SK-N-MC (cell line): ENCODE measurements around the gene NR2F2.

Source experiments
- DNase-seq: peaks from one replicate; pipeline ENCODE4 v3.0.0-alpha.2; 2011; ENCODE audit warnings: low read depth, low spot score
- H3K27ac ChIP-seq: fragments of 200-600 bp; sonication (generic); 2 replicates; pipeline ENCODE4 v1.5.1; 2016; ENCODE audit warnings: mixed run types
- H3K36me3 ChIP-seq: fragments of 200-600 bp; sonication (generic); 2 replicates; pipeline ENCODE4 v1.6.1; 2017; ENCODE audit warnings: antibody characterized with exemption, low read length, mixed read lengths; ENCODE audit not compliant: insufficient read depth
- H3K4me3 ChIP-seq: fragments of 200-600 bp; sonication (generic); 2 replicates; pipeline ENCODE4 v1.5.1; 2016
- H3K9ac ChIP-seq: fragments of 200-600 bp; sonication (generic); 2 replicates; pipeline ENCODE4 v1.8.0; 2017; ENCODE audit warnings: mixed run types, mixed read lengths; ENCODE audit not compliant: insufficient read length
- H3K9me3 ChIP-seq: fragments of 200-600 bp; sonication (generic); 2 replicates; pipeline ENCODE4 v1.6.1; 2017; ENCODE audit warnings: low read depth, mild to moderate bottlenecking, antibody characterized with exemption, low read length, moderate library complexity, mixed read lengths
- EZH2 ChIP-seq: fragments of 200-600 bp; sonication (generic); IDR thresholded peaks from one replicate; pipeline ENCODE4 v1.6.1; 2017; ENCODE audit warnings: antibody characterized with exemption
- FOXP2 ChIP-seq: optimal IDR thresholded peaks from 2 replicates; pipeline ENCODE3; 2011; ENCODE audit warnings: mild to moderate bottlenecking, moderate library complexity; ENCODE audit not compliant: insufficient read depth; ENCODE audit errors: extremely low read length, control extremely low read depth
- POLR2AphosphoS5 ChIP-seq: IDR thresholded peaks from 2 replicates; pipeline ENCODE4 v1.6.1; 2012; ENCODE audit warnings: mild to moderate bottlenecking, low read depth, low read length, borderline replicate concordance

NR2F2 gene

GRCh38 chr15:96353416-96353929, 23.0 kb downstream of the NR2F2 start:
- no peak for DNase-seq
- H3K9me3 ChIP-seq: no peaks in the 10 kb centered on the region
- no peak overlapping the region for H3K9ac ChIP-seq
- no peak overlapping the region for H3K4me3 ChIP-seq
- H3K27ac ChIP-seq: no peak overlapping the region
- TF ChIP-seq EZH2 (no peak), FOXP2 (no peak), POLR2AphosphoS5 (no peak)
- no peaks in the 10 kb centered on the region for H3K36me3 ChIP-seq

- no peak for DNase-seq
- no peaks in the 10 kb centered on the region for H3K36me3 ChIP-seq
- peak overlapping the region; percentile 45 for H3K9ac ChIP-seq
- TF ChIP-seq EZH2: no peak
- TF ChIP-seq POLR2AphosphoS5: no peak
- TF ChIP-seq FOXP2: no peak
- H3K4me3 ChIP-seq: peak overlapping the region; percentile 70
- H3K27ac ChIP-seq: no peak overlapping the region
- H3K9me3 ChIP-seq: no peaks in the 10 kb centered on the region
Observed at GRCh38 chr15:96353930-96354730, 23.6 kb downstream of the NR2F2 start.

- peak overlapping the region; percentile 27 for H3K27ac ChIP-seq
- H3K36me3 ChIP-seq: no peaks in the 10 kb centered on the region
- H3K9me3 ChIP-seq: no peaks in the 10 kb centered on the region
- H3K9ac ChIP-seq: peak overlapping the region; percentile 2
- H3K4me3 ChIP-seq: peak overlapping the region; percentile 70
- DNase-seq: no peak
- TF ChIP-seq POLR2AphosphoS5: no peak
- TF ChIP-seq EZH2: no peak
- TF ChIP-seq FOXP2: no peak
Observed at GRCh38 chr15:96354731-96355567, 24.4 kb downstream of the NR2F2 start.

- TF ChIP-seq FOXP2 (no peak), EZH2 (no peak), POLR2AphosphoS5 (no peak)
- DNase-seq: no peak
- H3K4me3 ChIP-seq: no peak overlapping the region; the same call in 1 of the 2 replicates
Observed at GRCh38 chr15:96355568-96356187, 25.2 kb downstream of the NR2F2 start.

GRCh38 chr15:96356494-96357455, 26.3 kb downstream of the NR2F2 start:
- Histone ChIP-seq H3K27ac (no peak overlapping the region), H3K36me3 (no peaks in the 10 kb centered on the region), H3K9ac (peak overlapping the region; percentile 58), H3K9me3 (no peaks in the 10 kb centered on the region), H3K4me3 (peak overlapping the region; percentile 90)
- no peak for DNase-seq
- no peak for TF ChIP-seq FOXP2
- no peak for TF ChIP-seq EZH2

More at GRCh38 chr15:96355568-96356187, 25.2 kb downstream of the NR2F2 start:
- no peak overlapping the region for H3K9ac ChIP-seq
- no peaks in the 10 kb centered on the region for H3K36me3 ChIP-seq
- H3K27ac ChIP-seq: no peak overlapping the region
- H3K9me3 ChIP-seq: no peaks in the 10 kb centered on the region

GRCh38 chr15:96358001-96358801, 27.7 kb downstream of the NR2F2 start:
- H3K9me3 ChIP-seq: no peaks in the 10 kb centered on the region
- H3K4me3 ChIP-seq: no peak overlapping the region
- TF ChIP-seq POLR2AphosphoS5 (no peak), FOXP2 (no peak), EZH2 (no peak)
- H3K36me3 ChIP-seq: no peaks in the 10 kb centered on the region
- H3K27ac ChIP-seq: no peak overlapping the region
- no peak overlapping the region for H3K9ac ChIP-seq
- no peak for DNase-seq
